GM21717 (cell line): ENCODE results near the gene SEC24D.
"Not testable (repeated sequence)": the region's sequence is repeated elsewhere in the genome, so short reads cannot be mapped to it uniquely, and the experiment has no call there.

ENCODE experiments used
- ATAC-seq: cut with Tn5 transposase; IDR thresholded peaks from one replicate; pipeline ENCODE4 v1.9.1; 2021; ENCODE audit warnings: mild to moderate bottlenecking, moderate library complexity; ENCODE audit not compliant: unreplicated experiment

SEC24D gene

DNA sequence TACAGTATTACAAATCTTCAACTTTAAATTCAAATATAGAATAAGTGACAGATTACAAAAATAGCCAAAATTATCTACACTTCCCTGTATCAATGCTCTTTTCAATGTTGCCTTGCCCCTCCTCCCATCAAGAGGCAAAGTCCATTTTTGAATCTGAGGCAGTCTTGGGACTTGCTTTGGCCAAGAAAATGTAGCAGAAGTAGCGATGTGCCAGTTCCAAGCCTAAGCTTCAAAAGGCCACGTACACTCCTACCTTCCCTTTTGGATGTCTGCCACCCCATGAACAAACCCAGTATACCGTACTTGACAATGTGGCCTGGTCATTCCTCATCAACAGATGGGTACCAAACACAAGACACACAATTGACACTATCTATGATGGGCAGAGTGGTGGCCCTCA is 24.1 kb downstream of the SEC24D start:
- ATAC-seq, result no peak

DNA sequence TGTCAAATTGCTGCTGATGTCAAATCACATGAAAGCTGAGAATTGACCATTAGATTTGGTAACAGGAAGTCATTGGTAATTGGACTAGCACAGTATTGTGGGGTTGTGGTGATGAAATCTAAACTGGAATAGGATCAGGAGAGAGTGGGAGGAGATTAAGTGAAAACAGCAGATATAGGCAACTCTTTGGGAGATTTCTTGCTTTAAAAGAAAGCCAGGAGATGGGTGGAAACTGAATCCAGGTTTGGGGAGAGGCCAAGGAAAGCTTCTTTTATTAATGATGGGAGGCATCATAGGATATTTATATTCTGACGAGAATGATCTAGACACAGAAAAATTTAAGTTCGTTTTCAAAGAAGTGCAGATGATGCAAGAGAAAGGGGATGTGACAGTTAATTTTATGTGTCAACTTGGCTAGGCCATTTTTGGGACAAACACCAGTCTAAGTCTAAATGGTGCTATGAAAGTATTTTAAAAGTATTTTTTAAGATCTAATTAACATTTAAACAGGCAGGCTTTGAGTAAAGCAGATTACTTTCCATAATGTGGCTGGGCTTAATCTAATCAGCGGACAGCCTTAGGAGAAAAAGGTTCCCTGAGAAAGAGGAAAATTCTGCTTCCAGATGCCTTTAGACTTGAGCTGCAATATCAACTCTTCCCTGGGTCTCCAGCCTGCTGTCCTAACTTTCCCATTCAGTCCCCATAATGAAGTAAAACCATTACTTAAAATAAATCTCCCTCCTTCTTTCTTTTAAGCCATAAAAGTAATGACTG is 24.7 kb downstream of the SEC24D start:
- ATAC-seq, result no peak

DNA sequence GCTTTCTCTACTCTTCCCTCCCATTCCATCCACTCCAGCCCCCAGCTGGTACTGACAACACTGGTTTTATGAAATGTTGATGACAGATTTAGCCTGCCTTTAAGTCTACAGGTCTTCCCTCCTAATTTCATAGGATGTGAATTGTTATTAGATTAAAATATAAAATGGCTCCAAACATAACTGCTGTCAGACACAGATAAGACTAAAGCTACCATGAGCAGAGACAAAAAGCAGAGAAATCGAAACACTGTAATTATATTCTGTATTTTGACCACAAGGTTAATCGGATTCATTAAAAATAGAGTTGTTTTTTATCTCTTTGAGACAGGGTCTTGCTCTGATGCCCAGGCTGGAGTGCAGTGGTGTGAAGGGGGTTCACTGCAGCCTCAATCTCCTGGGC is 28.3 kb downstream of the SEC24D start:
- ATAC-seq, result no peak

DNA sequence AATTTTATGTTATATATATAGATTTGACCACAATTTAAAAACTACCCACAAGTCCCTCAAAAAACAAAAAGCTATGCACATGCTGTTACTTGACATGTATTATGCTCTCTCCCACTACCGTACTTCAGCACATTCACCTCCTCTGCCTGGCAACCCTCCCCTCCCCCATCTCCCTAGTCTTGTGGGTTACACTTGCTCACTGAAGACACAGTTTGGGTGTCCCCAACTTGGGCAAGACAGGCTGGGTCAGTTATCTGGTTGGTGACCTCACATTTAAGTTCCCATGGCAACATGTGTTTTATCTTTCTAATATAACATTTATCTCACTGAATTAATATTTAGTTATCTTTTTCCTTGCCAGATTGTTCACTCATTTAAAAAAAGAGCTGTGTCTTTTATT is 32.7 kb downstream of the SEC24D start:
- no peak for ATAC-seq

DNA sequence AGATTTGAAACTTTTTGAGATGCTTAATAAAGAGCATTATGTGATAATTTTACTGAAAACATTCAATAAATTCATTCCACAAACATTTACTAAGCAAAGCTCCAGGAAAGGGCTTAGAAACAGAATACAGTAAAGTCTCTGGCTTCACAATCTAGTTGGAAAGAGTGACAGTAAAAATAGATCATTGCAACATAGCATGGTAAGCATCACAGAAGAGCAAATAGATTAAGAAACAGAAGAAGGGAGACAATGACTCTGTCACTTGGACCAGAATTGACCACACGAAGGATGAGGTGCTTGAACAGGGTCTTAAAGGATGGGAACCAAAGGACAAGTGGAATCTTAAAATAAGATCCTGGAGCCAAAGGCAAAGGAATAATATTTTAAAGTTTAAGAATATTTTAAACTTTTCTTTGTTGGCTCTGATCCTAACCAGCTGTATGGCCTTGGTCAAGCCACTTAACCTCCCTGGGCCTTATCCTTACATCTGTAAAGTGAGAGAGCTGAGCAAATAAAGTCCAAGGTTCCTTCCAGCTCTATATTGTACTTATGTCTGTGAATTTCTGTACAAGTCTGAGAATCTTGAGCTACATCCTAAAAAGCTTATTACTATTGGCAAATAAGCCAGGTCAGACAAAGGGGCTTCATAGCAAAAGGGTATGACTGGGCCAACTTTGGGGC is 33.9 kb downstream of the SEC24D start:
- no peak for ATAC-seq

DNA sequence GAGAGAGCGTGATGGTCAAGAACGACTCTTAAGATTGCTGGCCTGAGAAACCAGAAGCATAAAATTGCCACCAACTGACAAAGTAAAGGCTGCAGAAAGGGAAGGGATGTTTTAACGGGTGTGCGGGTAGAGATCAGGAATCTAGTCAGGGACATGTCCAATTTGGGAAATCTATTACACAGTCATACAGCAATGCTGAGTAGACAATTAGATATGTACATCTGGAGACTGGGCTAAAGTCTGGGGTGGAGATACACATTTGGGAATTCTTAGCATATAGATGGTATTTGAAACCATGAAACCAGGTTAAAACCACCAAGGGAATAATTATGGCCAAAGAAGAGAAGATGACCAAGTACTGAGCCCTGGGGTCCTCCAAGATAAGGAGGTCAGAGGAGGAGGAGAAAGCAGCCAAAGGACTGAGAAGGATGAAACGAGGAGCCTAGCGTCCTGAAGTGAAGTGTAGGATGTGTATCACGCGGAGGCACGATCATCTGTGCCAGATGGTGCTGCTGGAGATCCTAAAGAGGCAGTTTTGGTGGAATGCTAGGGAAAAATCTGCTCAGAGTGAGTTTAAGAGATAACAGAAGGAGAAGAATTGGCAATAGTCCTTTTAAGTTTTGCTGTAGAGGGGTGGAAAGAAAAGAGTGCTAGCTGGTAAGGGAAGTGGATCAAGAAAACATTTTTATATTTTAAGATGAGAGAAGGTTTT is 36.5 kb downstream of the SEC24D start:
- no peak for ATAC-seq

DNA sequence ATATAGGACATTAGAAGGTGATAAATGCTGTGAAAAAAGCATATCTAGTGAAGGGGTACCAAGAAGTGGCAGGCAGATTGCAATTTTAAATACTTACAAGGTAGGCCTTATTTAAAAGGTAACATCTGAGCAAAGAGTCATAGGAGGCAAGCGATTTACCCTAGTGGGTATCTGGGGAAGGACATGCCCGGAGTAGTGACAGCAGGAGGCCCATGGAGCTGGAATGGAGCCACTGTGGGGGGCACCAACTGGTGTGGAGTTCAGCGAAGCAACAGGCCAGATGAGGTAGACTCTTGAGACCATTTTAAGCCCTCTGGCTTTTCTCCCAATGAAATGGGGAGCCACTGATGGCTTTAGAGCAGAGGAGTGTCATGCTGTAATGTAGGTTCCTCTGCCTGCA is 37.3 kb downstream of the SEC24D start:
- no peak for ATAC-seq

DNA sequence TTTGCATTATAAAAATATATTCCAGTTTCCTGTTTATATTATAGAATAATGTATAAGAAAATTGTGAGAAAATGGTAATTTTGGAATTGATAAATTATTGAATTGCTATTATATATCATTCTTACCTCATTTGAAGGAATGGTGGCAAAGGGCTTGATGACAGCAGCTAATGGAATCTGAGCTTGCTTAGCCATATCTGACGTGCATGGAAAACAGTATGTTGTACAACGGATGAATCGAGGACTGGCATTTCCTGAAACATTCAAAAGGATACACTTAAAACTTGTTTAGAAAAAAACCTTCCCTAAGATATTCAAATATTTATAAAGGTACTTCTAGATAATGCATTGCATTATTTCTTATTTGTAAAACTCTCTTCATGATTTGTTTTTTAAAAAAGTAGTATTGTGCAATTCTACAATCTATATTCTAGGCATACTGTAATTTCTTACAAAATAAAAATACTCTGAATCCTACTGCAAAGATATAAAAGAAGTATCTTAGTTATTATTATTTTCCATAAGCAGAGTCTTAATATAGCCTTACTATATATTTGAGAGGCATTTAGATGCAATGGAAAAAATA is 38.3 kb downstream of the SEC24D start:
- no peak for ATAC-seq

DNA sequence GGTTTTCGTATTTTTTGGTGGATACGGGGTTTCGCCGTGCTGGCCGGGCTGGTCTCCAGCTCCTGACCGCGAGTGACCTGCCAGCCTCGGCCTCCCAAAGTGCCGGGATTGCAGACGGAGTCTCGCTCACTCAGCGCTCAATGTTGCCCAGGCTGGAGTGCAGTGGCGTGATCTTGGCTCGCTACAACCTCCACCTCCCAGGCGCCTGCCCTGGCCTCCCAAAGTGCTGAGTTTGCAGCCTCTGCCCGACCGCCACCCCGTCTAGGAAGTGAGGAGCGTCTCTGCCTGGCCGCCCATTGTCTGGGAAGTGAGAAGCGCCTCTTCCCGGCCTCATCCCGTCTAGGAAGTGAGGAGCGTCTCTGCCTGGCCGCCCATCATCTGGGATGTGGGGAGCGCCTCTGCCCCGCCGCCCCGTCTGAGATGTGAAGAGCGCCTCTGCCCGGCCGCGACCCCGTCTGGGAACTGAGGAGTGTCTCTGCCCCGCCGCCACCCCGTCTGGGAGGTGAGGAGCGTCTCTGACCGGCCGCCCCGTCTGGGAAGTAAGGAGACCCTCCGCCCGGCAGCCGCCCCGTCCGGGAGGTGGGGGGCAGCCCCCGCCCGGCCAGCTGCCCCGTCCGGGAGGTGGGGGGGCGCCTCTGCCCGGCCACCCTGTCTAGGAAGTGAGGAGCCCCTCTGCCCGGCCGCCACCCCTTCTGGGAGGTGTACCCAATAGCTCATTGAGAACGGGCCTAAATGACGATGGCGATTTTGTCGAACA is 44.1 kb downstream of the SEC24D start:
- ATAC-seq, result not testable (repeated sequence)

DNA sequence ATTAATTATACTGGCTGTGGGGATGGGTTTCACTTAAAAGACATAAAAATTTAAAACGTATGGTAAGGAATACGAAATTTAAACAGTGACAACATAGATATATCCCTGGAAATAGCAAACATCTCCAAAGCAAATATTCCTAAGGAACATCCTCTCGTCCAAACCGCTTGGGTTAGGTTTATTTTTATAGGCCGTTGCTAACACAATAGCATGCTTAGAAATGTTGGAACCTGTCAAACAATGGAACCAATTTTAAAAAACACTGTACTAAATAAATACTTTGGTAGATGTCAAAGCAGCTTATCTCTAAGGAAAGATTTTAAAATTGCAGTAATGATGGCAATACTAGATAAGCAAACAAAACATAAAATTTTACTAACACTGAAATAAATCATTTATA is 45.4 kb downstream of the SEC24D start:
- no peak for ATAC-seq

DNA sequence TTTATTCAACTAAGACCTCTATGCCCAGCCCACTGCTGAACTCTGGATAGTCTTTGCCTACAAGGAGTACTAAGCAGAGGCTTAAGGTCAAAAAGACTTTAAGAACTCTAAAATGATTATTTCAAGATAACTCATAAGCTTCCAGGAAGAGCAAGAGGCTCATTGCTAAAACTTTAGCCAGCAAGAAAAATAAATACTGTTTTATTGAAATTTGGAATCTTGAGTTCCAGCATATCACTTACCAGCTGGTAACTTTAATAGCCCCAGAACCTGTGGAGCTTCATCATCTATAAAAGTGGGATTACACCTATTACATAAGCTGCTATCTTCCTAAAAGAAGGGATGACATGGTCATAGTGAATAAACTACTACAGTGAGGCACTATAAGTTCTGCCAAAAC is 47.0 kb downstream of the SEC24D start:
- no peak for ATAC-seq

DNA sequence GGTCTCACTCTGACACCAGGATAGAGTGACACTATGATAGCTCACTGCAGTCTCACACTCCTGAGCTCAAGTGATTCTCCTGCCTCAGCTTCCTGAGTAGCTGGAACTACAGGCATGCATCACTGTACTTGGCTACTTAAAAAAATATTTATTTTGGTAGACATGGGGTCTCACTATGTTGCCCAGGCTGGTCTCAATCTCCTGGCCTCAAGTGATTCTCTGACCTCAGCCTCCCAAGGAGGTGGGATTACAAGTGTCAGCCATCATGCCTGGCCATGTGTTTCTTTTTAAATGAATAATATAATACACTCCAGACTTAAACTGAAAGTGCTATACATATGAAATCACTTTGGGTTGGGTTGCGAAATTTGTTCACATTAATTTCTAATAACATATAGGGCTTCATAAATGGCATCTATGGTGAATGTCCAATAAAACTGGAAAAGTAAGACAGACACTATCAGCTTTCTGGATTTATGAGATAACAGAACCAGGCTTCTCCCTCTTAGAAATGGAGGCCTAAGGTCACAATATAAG is 48.0 kb downstream of the SEC24D start:
- ATAC-seq, result no peak

DNA sequence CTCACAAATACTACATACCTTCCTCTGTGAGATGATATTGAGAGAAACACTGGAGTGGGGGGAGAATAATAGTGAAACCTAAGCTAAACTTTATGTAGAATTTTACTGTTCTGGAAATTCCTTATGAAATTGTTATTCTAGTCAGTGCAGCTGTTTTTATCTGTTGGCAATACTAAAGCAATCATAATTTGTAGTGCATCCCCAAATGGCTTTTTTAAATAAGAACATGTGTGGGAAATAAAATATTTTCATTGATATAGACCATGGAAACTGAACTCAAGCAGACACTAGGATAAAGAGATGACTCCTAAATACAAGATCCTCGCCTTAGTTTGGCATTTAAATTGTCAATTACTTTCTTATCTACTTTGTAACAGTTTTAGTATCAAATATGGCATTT is 51.1 kb downstream of the SEC24D start:
- no peak for ATAC-seq

DNA sequence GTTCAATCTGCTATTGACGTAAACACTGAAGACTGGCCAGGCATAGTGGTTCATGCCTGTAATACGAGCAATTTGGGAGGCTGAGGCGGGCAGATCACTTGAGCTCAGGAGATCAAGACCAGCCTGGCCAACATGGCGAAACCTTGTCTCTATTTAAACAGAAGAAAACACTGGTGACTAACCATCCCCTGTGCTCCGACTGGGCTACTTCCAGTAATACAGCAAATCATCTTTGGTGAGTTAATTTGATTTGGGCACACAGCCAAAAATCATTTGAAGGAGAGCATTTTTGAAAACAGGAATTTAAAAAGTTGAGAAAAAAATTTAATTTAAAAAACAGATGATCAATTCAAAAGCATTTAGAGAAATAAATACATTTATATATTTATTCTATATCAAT is 52.0 kb downstream of the SEC24D start:
- ATAC-seq, result no peak

DNA sequence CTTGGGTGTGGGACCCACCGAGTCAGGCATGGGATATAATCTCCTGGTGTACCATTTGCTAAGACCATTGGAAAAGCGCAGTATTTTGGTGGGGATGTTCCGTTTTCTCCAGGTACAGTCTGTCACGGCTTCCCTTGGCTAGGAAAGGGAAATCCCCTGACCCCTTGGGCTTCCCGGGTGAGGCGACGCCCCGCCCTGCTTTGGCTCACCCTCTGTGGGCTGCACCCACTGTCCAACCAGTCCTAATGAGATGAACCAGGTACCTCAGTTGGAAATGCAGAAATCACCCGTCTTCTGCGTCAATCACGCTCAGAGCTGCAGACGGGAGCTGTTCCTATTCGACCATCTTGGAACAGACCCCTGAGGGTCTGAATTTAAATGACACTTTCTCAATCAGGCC is 53.0 kb downstream of the SEC24D start:
- not testable (repeated sequence) for ATAC-seq

DNA sequence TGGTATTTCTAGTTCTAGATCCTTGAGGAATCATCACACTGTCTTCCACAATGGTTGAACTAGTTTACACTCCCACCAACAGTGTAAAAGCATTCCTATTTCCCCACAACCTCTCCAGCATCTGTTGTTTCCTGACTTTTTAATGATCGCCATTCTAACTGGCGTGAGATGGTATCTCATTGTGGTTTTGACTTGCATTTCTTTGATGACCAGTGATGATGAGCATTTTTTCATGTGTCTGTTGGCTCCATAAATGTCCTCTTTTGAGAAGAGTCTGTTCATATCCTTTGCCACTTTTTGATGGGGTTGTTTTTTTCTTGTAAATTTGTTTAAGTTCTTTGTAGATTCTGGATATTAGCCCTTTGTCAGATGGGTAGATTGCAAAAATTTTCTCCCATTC is 58.3 kb downstream of the SEC24D start:
- not testable (repeated sequence) for ATAC-seq

DNA sequence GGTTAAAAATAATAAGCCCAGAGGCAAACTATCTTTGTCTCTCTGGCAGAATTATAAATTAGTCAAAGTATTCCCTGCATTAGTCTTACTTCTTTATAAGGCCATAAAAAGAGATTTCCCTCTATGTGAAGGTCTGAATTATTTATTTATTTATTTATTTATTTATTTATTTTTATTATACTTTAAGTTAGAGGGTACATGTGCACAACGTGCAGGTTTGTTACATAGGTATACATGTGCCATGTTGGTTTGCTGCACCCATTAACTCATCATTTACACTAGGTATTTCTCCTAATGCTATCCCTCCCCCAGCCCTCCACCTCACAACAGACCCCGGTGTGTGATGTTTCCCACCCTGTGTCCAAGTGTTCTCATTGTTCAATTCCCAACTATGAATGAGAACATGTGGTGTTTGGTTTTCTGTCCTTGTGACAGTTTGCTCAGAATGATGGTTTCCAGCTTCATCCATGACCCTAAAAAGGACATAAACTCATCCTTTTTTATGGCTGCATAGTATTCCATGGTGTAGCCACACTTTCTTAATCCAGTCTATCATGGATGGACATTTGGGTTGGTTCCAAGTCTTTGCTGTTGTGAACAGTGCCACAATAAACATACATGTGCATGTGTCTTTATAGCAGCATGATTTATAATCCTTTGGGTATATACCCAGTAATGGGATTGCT is 58.8 kb downstream of the SEC24D start:
- not testable (repeated sequence) for ATAC-seq

DNA sequence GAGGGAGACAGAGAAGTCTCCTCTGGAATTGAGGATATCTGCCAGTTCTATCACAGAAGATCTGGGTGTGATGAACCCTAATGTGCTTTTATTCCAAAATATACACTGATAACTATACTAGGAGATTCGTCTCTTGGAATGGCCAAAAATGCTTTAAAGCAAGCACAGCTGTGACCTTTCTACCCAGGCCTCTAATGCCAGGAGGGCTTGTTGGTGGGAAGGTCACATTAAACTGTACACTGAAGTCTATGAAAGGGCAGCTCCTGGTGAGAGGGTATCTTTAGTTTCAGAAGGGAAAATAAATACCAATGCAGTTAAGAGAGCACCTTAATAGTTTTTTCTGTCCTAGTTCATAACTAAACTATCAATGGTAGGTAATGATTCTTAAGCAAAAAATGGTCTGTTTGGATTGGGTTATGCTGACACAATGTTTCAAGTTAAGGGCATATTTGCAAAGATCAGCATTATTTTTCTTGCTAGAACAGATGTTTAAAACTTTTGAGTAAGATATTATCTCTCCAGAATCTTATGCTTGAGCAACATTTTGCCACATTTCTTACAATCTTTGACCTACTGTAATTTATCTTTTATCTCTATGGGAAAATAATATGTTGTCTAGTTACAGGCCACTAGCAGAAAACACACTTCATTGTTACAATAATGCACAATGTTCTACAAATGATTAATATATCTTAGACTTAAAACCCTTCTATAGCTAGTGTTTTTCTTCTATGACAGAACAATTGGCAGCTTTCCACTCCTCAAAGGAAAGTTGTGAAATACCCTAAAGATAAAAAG is 59.6 kb downstream of the SEC24D start:
- no peak for ATAC-seq

DNA sequence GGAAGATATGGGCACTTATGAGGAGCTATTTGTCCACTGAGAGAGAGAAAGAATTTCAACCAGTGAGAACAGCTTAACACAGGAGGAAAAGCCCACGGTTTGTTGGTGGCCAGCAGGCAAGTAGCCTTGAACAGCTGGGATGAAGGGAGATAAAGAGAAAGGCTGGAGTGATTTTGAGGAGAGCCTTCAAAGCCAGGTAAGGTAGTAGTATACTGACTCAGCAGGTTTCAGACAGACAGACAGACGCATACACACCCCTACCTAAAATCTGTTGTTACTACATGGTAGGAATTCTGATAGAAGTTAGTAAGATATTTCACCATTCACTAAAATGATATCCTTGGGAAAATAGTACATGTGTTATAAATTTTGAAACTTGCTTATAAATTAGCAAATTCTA is 60.5 kb downstream of the SEC24D start:
- ATAC-seq, result no peak
